ENCODE results near the gene UBL7.

GRCh38 chr15:74400915-74401757, 59.8 kb downstream of the UBL7 start:
- TF ChIP-seq POLR2AphosphoS5 (IDR thresholded peaks at IDR 0.05; ENCODE audit: low read depth, low read length) = no peak
- TF ChIP-seq SIN3A (IDR thresholded peaks at IDR 0.05; ENCODE audit: borderline replicate concordance, insufficient read depth, low read length) = no peak
- TF ChIP-seq TAF1 (IDR thresholded peaks at IDR 0.05; ENCODE audit: borderline replicate concordance, insufficient read depth, low read length) = no peak
- no peak for TF ChIP-seq REST (IDR thresholded peaks at IDR 0.05; ENCODE audit: insufficient read depth in 1 of 2, low read depth in 2 of 2, low read length in 2 of 2)
